ENCODE results near the gene RNFT2.

DNA sequence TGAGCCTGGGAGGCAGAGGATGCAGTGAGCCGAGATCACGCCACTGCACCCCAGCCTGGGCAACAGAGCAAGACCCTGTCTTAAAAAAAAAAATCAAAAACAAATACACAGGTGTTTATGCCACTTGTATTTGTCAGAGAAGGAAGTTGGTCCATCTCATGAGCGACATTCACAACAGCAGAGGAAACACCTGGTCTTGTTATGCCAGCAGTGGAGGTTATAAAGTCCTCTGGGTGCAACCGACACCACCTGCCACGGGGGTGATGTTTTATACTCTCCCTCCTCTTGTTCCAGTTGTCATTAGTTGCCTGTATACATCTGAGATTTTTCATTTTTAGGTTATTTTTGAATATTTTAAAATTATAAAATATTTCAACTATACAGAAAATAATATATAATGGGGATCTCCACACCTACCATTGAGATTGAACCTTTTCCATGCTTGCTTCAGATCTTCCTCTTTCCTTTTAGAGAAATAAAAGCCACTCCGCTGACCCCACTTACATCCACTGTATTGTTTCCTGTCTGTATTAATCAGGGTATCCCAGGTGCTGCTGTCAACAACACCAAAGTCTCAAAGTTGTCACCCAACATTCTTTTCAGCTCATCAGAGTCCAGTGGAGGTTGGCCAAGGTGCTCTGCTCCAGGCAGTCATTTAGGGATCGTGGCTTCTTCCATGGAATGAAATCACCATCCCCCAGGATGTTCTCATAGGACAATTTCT lies 65.1 kb downstream of the RNFT2 start:
- TF ChIP-seq, protein P1, sequence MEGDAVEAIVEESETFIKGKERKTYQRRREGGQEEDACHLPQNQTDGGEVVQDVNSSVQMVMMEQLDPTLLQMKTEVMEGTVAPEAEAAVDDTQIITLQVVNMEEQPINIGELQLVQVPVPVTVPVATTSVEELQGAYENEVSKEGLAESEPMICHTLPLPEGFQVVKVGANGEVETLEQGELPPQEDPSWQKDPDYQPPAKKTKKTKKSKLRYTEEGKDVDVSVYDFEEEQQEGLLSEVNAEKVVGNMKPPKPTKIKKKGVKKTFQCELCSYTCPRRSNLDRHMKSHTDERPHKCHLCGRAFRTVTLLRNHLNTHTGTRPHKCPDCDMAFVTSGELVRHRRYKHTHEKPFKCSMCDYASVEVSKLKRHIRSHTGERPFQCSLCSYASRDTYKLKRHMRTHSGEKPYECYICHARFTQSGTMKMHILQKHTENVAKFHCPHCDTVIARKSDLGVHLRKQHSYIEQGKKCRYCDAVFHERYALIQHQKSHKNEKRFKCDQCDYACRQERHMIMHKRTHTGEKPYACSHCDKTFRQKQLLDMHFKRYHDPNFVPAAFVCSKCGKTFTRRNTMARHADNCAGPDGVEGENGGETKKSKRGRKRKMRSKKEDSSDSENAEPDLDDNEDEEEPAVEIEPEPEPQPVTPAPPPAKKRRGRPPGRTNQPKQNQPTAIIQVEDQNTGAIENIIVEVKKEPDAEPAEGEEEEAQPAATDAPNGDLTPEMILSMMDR (IDR thresholded peaks at IDR 0.05; ENCODE audit: low read depth, low read length, poor library complexity, severe bottlenecking): no peak
- TF ChIP-seq EZH2phosphoT487 (IDR thresholded peaks at IDR 0.05; ENCODE audit: borderline replicate concordance, low read length): no peak

Data from DOHH2 (cell line).